HEK293 (cell line): Measurements from ENCODE around the gene ZWILCH.

ENCODE experiments used
- CTCF ChIA-PET: fragments of 350-600 bp; formaldehyde crosslinking; extraction: SDS; loops from one replicate; lab custom pipeline; 2021; ENCODE audit warnings: antibody characterized with exemption; lab: Yijun Ruan, JAX
- POLR2A ChIA-PET: fragments of 300-600 bp; formaldehyde crosslinking; extraction: SDS; loops from one replicate; lab custom pipeline; 2020; ENCODE audit warnings: antibody characterized with exemption, inconsistent platforms; lab: Yijun Ruan, JAX
- H3K27ac ChIP-seq: fragments of 200-500 bp; sonication (Bioruptor generic); 2 replicates; pipeline ENCODE4 v1.5.1; 2014; ENCODE audit warnings: low read depth, low read length, control low read depth, inconsistent platforms; ENCODE audit errors: extremely low read depth
- H3K36me3 ChIP-seq, 2 experiments: fragments of 200-500 bp in 1 of 2; sonication (Bioruptor generic) in 1 of 2; 1 replicate in 1 of 2; 2 replicates in 1 of 2; pipeline ENCODE4 v1.5.1; 2014 to 2017; ENCODE audit warnings: inconsistent platforms in 2 of 2, low read length in 2 of 2; ENCODE audit not compliant: control insufficient read depth in 2 of 2, insufficient read depth in 1 of 2
- H3K4me1 ChIP-seq: fragments of 200-500 bp; sonication (Bioruptor generic); 2 replicates; pipeline ENCODE4 v1.5.1; 2014; ENCODE audit warnings: mild to moderate bottlenecking, low read length, inconsistent platforms; ENCODE audit not compliant: control insufficient read depth, insufficient read depth
- H3K4me3 ChIP-seq: 2 replicates; pipeline ENCODE4 v1.5.1; 2011; ENCODE audit warnings: low read depth, mild to moderate bottlenecking, control low read depth, low read length, moderate library complexity
- H3K9me3 ChIP-seq: fragments of 200-500 bp; sonication (Bioruptor generic); 2 replicates; pipeline ENCODE4 v1.5.1; 2014; ENCODE audit warnings: low read depth, low read length, inconsistent platforms; ENCODE audit not compliant: control insufficient read depth, insufficient read depth
- BCL11A ChIP-seq: fragments of 450-650 bp; formaldehyde crosslinking; IDR thresholded peaks from 2 replicates; pipeline ENCODE4 v1.5.1; 2016; ENCODE audit warnings: low read depth, missing biosample characterization, missing genetic modification characterization
- FEZF1 ChIP-seq: fragments of 450-650 bp; formaldehyde crosslinking; IDR thresholded peaks from 2 replicates; pipeline ENCODE4 v1.5.1; 2016; ENCODE audit warnings: missing biosample characterization, missing genetic modification characterization
- HIC1 ChIP-seq: fragments of 450-650 bp; formaldehyde crosslinking; IDR thresholded peaks from 2 replicates; pipeline ENCODE4 v1.5.1; 2016; ENCODE audit warnings: missing biosample characterization, missing genetic modification characterization
- HOXA7 ChIP-seq: sonication (generic); formaldehyde crosslinking; IDR thresholded peaks from 2 replicates; pipeline ENCODE4 v1.8.1; 2022; ENCODE audit warnings: missing genetic modification reagents, borderline replicate concordance
- KLF7 ChIP-seq: fragments of 450-650 bp; formaldehyde crosslinking; IDR thresholded peaks from 2 replicates; pipeline ENCODE4 v1.5.1; 2016; ENCODE audit warnings: missing biosample characterization, missing genetic modification characterization, borderline replicate concordance
- OSR2 ChIP-seq: fragments of 450-650 bp; formaldehyde crosslinking; IDR thresholded peaks from 2 replicates; pipeline ENCODE4 v1.5.1; 2016; ENCODE audit warnings: missing biosample characterization, missing genetic modification characterization
- ZBTB11 ChIP-seq: fragments of 450-650 bp; formaldehyde crosslinking; conservative IDR thresholded peaks from 2 replicates; pipeline ENCODE4 v1.5.1; 2016; ENCODE audit warnings: low read depth, missing biosample characterization, missing genetic modification characterization
- ZBTB6 ChIP-seq: fragments of 450-650 bp; formaldehyde crosslinking; IDR thresholded peaks from 2 replicates; pipeline ENCODE4 v1.5.1; 2017; ENCODE audit warnings: missing biosample characterization, missing genetic modification characterization
- ZFP3 ChIP-seq: fragments of 450-650 bp; formaldehyde crosslinking; IDR thresholded peaks from 2 replicates; pipeline ENCODE4 v1.5.1; 2016; ENCODE audit warnings: low read depth, missing biosample characterization, missing genetic modification characterization
- ZNF133 ChIP-seq: fragments of 450-650 bp; formaldehyde crosslinking; IDR thresholded peaks from 2 replicates; pipeline ENCODE4 v1.5.1; 2016; ENCODE audit warnings: missing biosample characterization, missing genetic modification characterization
- ZNF138 ChIP-seq: fragments of 450-650 bp; formaldehyde crosslinking; IDR thresholded peaks from 2 replicates; pipeline ENCODE4 v1.5.1; 2016; ENCODE audit warnings: missing biosample characterization, missing genetic modification characterization, borderline replicate concordance
- ZNF155 ChIP-seq: fragments of 450-650 bp; formaldehyde crosslinking; IDR thresholded peaks from 2 replicates; pipeline ENCODE4 v1.5.1; 2016; ENCODE audit warnings: missing biosample characterization, missing genetic modification characterization
- ZNF16 ChIP-seq: fragments of 450-650 bp; formaldehyde crosslinking; IDR thresholded peaks from 2 replicates; pipeline ENCODE4 v1.5.1; 2016; ENCODE audit warnings: low read depth, missing biosample characterization, missing genetic modification characterization
- ZNF175 ChIP-seq: fragments of 450-650 bp; formaldehyde crosslinking; IDR thresholded peaks from 2 replicates; pipeline ENCODE4 v1.5.1; 2016; ENCODE audit warnings: missing biosample characterization, missing genetic modification characterization
- ZNF211 ChIP-seq: fragments of 450-650 bp; formaldehyde crosslinking; IDR thresholded peaks from 2 replicates; pipeline ENCODE4 v1.5.1; 2016; ENCODE audit warnings: low read depth, missing biosample characterization, missing genetic modification characterization
- ZNF292 ChIP-seq: fragments of 450-650 bp; formaldehyde crosslinking; IDR thresholded peaks from 2 replicates; pipeline ENCODE4 v1.5.1; 2016; ENCODE audit warnings: low read depth, missing biosample characterization, missing genetic modification characterization, borderline replicate concordance
- ZNF416 ChIP-seq: fragments of 450-650 bp; formaldehyde crosslinking; IDR thresholded peaks from 2 replicates; pipeline ENCODE4 v1.5.1; 2016; ENCODE audit warnings: missing biosample characterization, missing genetic modification characterization
- ZNF580 ChIP-seq: fragments of 450-650 bp; formaldehyde crosslinking; IDR thresholded peaks from 2 replicates; pipeline ENCODE4 v1.5.1; 2016; ENCODE audit warnings: missing biosample characterization, missing genetic modification characterization
- ZNF585B ChIP-seq: fragments of 450-650 bp; formaldehyde crosslinking; IDR thresholded peaks from 2 replicates; pipeline ENCODE4 v1.5.1; 2016; ENCODE audit warnings: missing biosample characterization, missing genetic modification characterization
- ZNF610 ChIP-seq: fragments of 450-650 bp; formaldehyde crosslinking; IDR thresholded peaks from 2 replicates; pipeline ENCODE4 v1.5.1; 2016; ENCODE audit warnings: missing biosample characterization, missing genetic modification characterization, borderline replicate concordance
- ZNF621 ChIP-seq: fragments of 450-650 bp; formaldehyde crosslinking; IDR thresholded peaks from 2 replicates; pipeline ENCODE4 v1.5.1; 2017; ENCODE audit warnings: missing biosample characterization, missing genetic modification characterization
- ZNF623 ChIP-seq: fragments of 450-650 bp; formaldehyde crosslinking; IDR thresholded peaks from 2 replicates; pipeline ENCODE4 v1.5.1; 2016; ENCODE audit warnings: missing biosample characterization, missing genetic modification characterization
- ZNF747 ChIP-seq: fragments of 450-650 bp; formaldehyde crosslinking; IDR thresholded peaks from 2 replicates; pipeline ENCODE4 v1.5.1; 2016; ENCODE audit warnings: missing biosample characterization, missing genetic modification characterization
- ZSCAN4 ChIP-seq: fragments of 450-650 bp; formaldehyde crosslinking; IDR thresholded peaks from 2 replicates; pipeline ENCODE4 v1.5.1; 2017; ENCODE audit warnings: missing biosample characterization, missing genetic modification characterization

The ZWILCH gene

GRCh38 chr15:66578286-66578875 is 73.3 kb downstream of the ZWILCH start:
- Histone ChIP-seq H3K4me1 (no peaks in the 10 kb centered on the region), H3K36me3 (no peaks in the 10 kb centered on the region), H3K27ac (no peak overlapping the region), H3K4me3 (no peak overlapping the region), H3K9me3 (no peaks in the 10 kb centered on the region)
- CTCF ChIA-PET, result interaction anchor here (0.6 to 2.0 kb wide), 3 partner anchors 12 to 240 kb away, joined by 3 to 12 read pairs (median 4); partner anchors contain the start of gene LCTL
- no peak for TF ChIP-seq FEZF1 (tag by site-specific recombination)
- no peak for TF ChIP-seq OSR2
- no peak for TF ChIP-seq ZNF621 (tag by site-specific recombination)
- no peak for TF ChIP-seq ZNF175 (tag by site-specific recombination)
- TF ChIP-seq ZNF292 (tag by site-specific recombination), result no peak
- no peak for TF ChIP-seq ZNF747 (tag by site-specific recombination)
- no peak for TF ChIP-seq KLF7 (tag by site-specific recombination)
- no peak for TF ChIP-seq ZBTB11 (tag by site-specific recombination)
- TF ChIP-seq ZSCAN4 (tag by site-specific recombination), result no peak
- TF ChIP-seq ZFP3 (tag by site-specific recombination), result no peak
- no peak for TF ChIP-seq HIC1 (tag by site-specific recombination)
- no peak for TF ChIP-seq ZNF610 (tag by site-specific recombination)
- no peak for TF ChIP-seq ZNF138 (tag by site-specific recombination)
- no peak for TF ChIP-seq ZNF133 (tag by site-specific recombination)
- POLR2A ChIA-PET, result no interaction called here

- Histone ChIP-seq H3K4me1 (no peaks in the 10 kb centered on the region), H3K36me3 (no peaks in the 10 kb centered on the region), H3K9me3 (no peaks in the 10 kb centered on the region), H3K27ac (no peak overlapping the region), H3K4me3 (no peak overlapping the region)
- CTCF ChIA-PET, result interaction anchor here (0.5 kb wide), 1 partner anchor 82 kb away, joined by 3 read pairs; no protein-coding TSS in a partner anchor
- POLR2A ChIA-PET, result no interaction called here
- no peak for TF ChIP-seq BCL11A
- TF ChIP-seq ZNF416 (tag by site-specific recombination), result no peak
- no peak for TF ChIP-seq ZNF155 (tag by site-specific recombination)
- no peak for TF ChIP-seq ZBTB6
- TF ChIP-seq ZNF292 (tag by site-specific recombination), result no peak
- no peak for TF ChIP-seq ZNF211 (tag by site-specific recombination)
- no peak for TF ChIP-seq ZNF623 (tag by site-specific recombination)
- TF ChIP-seq ZNF585B (tag by site-specific recombination), result no peak
- no peak for TF ChIP-seq KLF7 (tag by site-specific recombination)
- TF ChIP-seq HOXA7 (CRISPR knock-in tag), result no peak
- TF ChIP-seq OSR2, result no peak
- TF ChIP-seq ZNF580 (tag by site-specific recombination), result no peak
- TF ChIP-seq ZNF16 (tag by site-specific recombination), result no peak
Measured at GRCh38 chr15:66580643-66581042, 75.5 kb downstream of the ZWILCH start.
